Muscle of leg (tissue), 11 donors: ENCODE data around the gene TADA2B. TPM values are rescaled to one million over a fixed set of nuclear protein-coding genes. Genes with fewer than 3 reads are reported as not detected.

Experiments
- DNase-seq: peaks from one replicate; pipeline ENCODE4 v3.0.0; 2013
- H3K27ac ChIP-seq: one replicate; pipeline ENCODE4 v1.5.1; 2013; ENCODE audit warnings: mild to moderate bottlenecking, low read length, control low read depth
- H3K27me3 ChIP-seq: one replicate; pipeline ENCODE4 v1.6.1; 2013; ENCODE audit warnings: low read length; ENCODE audit not compliant: control insufficient read depth, insufficient read depth
- H3K36me3 ChIP-seq: one replicate; pipeline ENCODE4 v1.6.1; 2013; ENCODE audit warnings: low read length; ENCODE audit not compliant: control insufficient read depth, insufficient read depth
- H3K4me1 ChIP-seq: one replicate; pipeline ENCODE4 v1.6.1; 2013; ENCODE audit warnings: low read length; ENCODE audit not compliant: control insufficient read depth, insufficient read depth
- H3K4me3 ChIP-seq: one replicate; pipeline ENCODE4 v1.5.1; 2013; ENCODE audit warnings: low read length, control low read depth
- H3K9me3 ChIP-seq: replicated peaks from 2 replicates; pipeline ENCODE4 v1.6.1; 2013; ENCODE audit warnings: low read depth, low read length; ENCODE audit not compliant: control insufficient read depth
- WGBS: methylation state at CpG from one replicate; pipeline ENCODE4 v1.1.5; 2013; ENCODE audit warnings: missing lambda C conversion rate; ENCODE audit not compliant: insufficient coverage; 5-methylcytosine and 5-hydroxymethylcytosine counted together
- polyA plus RNA-seq, 8 donors: library from polyadenylated mRNA; unstranded; fragments of 120-200 nt; gene quantifications; one replicate each; pipeline versions ENCODE4 v1.2.1 to v1.2.3, GENCODE V29; 2013; ENCODE audit warnings: inconsistent platforms in 1 of 8, low replicate concordance in 1 of 8; ENCODE audit not compliant: insufficient read length in 8 of 8, insufficient read depth in 1 of 8
- total RNA-seq: library from RNA; stranded (reverse); fragments of 120-200 nt; gene quantifications from one replicate; pipeline ENCODE4 v1.2.4, GENCODE V29; 2013

TADA2B gene
- total and polyA plus RNA-seq, 9 donors = 15.9 to 26.1 (median 22.3) TPM

GRCh38 chr4:7003879-7004240 lies 39.3 kb upstream of the TADA2B start:
- Histone ChIP-seq H3K27me3 (no peaks in the 10 kb centered on the region), H3K4me1 (peaks cover 18% of the 10 kb centered on the region), H3K36me3 (peaks cover 77% of the 10 kb centered on the region), H3K4me3 (no peak overlapping the region), H3K9me3 (no peaks in the 10 kb centered on the region), H3K27ac (no peak overlapping the region)
- 85% methylated on average over 3 of the region's 8 CpGs for WGBS
- no peak for DNase-seq

- H3K36me3 ChIP-seq = peaks cover 76% of the 10 kb centered on the region
- H3K27ac ChIP-seq = no peak overlapping the region
- peaks cover 15% of the 10 kb centered on the region for H3K4me1 ChIP-seq
Measured at GRCh38 chr4:7004331-7004730, 38.8 kb upstream of the TADA2B start.

GRCh38 chr4:7005571-7005970 lies 37.6 kb upstream of the TADA2B start:
- peaks cover 9% of the 10 kb centered on the region for H3K4me1 ChIP-seq
- peaks cover 68% of the 10 kb centered on the region for H3K36me3 ChIP-seq
- DNase-seq = no peak
- no peak overlapping the region for H3K27ac ChIP-seq
- H3K9me3 ChIP-seq = no peaks in the 10 kb centered on the region
- whole genome bisulfite sequencing = no CpG with 5 or more reads among the region's 4 CpGs
- H3K27me3 ChIP-seq = no peaks in the 10 kb centered on the region
- no peak overlapping the region for H3K4me3 ChIP-seq

More at GRCh38 chr4:7004331-7004730, 38.8 kb upstream of the TADA2B start:
- Histone ChIP-seq H3K27me3 (no peaks in the 10 kb centered on the region), H3K4me3 (no peak overlapping the region), H3K9me3 (no peaks in the 10 kb centered on the region)
- WGBS = 100% methylated on average over 2 of the region's 4 CpGs
- DNase-seq = no peak

GRCh38 chr4:7006411-7006810 lies 36.8 kb upstream of the TADA2B start:
- no peak for DNase-seq
- no peaks in the 10 kb centered on the region for H3K27me3 ChIP-seq
- H3K27ac ChIP-seq = no peak overlapping the region
- WGBS = no CpG with 5 or more reads among the region's 3 CpGs
- H3K4me3 ChIP-seq = no peak overlapping the region
- H3K36me3 ChIP-seq = peaks cover 68% of the 10 kb centered on the region
- peaks cover 9% of the 10 kb centered on the region for H3K4me1 ChIP-seq
- H3K9me3 ChIP-seq = no peaks in the 10 kb centered on the region

GRCh38 chr4:7007142-7007907 lies 35.8 kb upstream of the TADA2B start:
- H3K36me3 ChIP-seq = peaks cover 60% of the 10 kb centered on the region
- H3K9me3 ChIP-seq = no peaks in the 10 kb centered on the region
- no peak overlapping the region for H3K27ac ChIP-seq
- H3K4me3 ChIP-seq = no peak overlapping the region
- no peak for DNase-seq
- no peaks in the 10 kb centered on the region for H3K27me3 ChIP-seq
- 74% methylated on average over 11 of the region's 12 CpGs for WGBS
- peaks cover 9% of the 10 kb centered on the region for H3K4me1 ChIP-seq

GRCh38 chr4:7007944-7008343 lies 35.2 kb upstream of the TADA2B start:
- H3K9me3 ChIP-seq = no peaks in the 10 kb centered on the region
- DNase-seq = no peak
- no peak overlapping the region for H3K27ac ChIP-seq
- peaks cover 54% of the 10 kb centered on the region for H3K36me3 ChIP-seq
- H3K4me3 ChIP-seq = no peak overlapping the region
- no peaks in the 10 kb centered on the region for H3K27me3 ChIP-seq
- peaks cover 9% of the 10 kb centered on the region for H3K4me1 ChIP-seq
- no CpG with 5 or more reads among the region's 2 CpGs for WGBS

GRCh38 chr4:7009564-7009963 lies 33.6 kb upstream of the TADA2B start:
- Histone ChIP-seq H3K27me3 (no peaks in the 10 kb centered on the region), H3K9me3 (no peaks in the 10 kb centered on the region), H3K36me3 (peaks cover 49% of the 10 kb centered on the region), H3K4me3 (no peak overlapping the region), H3K4me1 (peaks cover 9% of the 10 kb centered on the region), H3K27ac (peak overlapping the region; percentile 67)
- no peak for DNase-seq
- 87% methylated on average over 4 of the region's 5 CpGs for whole genome bisulfite sequencing

GRCh38 chr4:7013175-7013574 lies 30.0 kb upstream of the TADA2B start:
- peaks cover 13% of the 10 kb centered on the region for H3K4me1 ChIP-seq
- H3K27ac ChIP-seq = no peak overlapping the region
- H3K27me3 ChIP-seq = no peaks in the 10 kb centered on the region
- DNase-seq = no peak
- H3K9me3 ChIP-seq = no peaks in the 10 kb centered on the region
- 94% methylated on average over 11 of the region's 11 CpGs for WGBS
- H3K4me3 ChIP-seq = no peak overlapping the region
- peaks cover 54% of the 10 kb centered on the region for H3K36me3 ChIP-seq

GRCh38 chr4:7014815-7015214 lies 28.4 kb upstream of the TADA2B start:
- no peak for DNase-seq
- Histone ChIP-seq H3K36me3 (peaks cover 56% of the 10 kb centered on the region), H3K27me3 (no peaks in the 10 kb centered on the region), H3K4me1 (peaks cover 13% of the 10 kb centered on the region), H3K4me3 (no peak overlapping the region), H3K27ac (no peak overlapping the region), H3K9me3 (no peaks in the 10 kb centered on the region)
- WGBS = 94% methylated on average over 12 of the region's 12 CpGs

GRCh38 chr4:7015383-7016035 lies 27.7 kb upstream of the TADA2B start:
- no peaks in the 10 kb centered on the region for H3K27me3 ChIP-seq

More at GRCh38 chr4:7015383-7016035, 27.7 kb upstream of the TADA2B start:
- Histone ChIP-seq H3K36me3 (peaks cover 56% of the 10 kb centered on the region), H3K4me1 (peaks cover 11% of the 10 kb centered on the region), H3K9me3 (no peaks in the 10 kb centered on the region), H3K4me3 (no peak overlapping the region), H3K27ac (no peak overlapping the region)
- 95% methylated on average over 5 of the region's 12 CpGs for WGBS
- no peak for DNase-seq
